MM.1S (cell line): ENCODE results near the gene MED15.

ENCODE experiments used
- EZH2 ChIP-seq: fragments of 300-600 bp; sonication (generic); optimal IDR thresholded peaks from 2 replicates; pipeline ENCODE3; 2017; ENCODE audit warnings: low read depth, mild to moderate bottlenecking, antibody characterized with exemption, low read length, mixed read lengths
- TF ChIP-seq, protein P1 (sequence below): fragments of 300-600 bp; sonication (generic); IDR thresholded peaks from 2 replicates; pipeline ENCODE4 v1.5.1; 2016; ENCODE audit warnings: antibody characterized with exemption, low read length, mixed read lengths

DNA sequence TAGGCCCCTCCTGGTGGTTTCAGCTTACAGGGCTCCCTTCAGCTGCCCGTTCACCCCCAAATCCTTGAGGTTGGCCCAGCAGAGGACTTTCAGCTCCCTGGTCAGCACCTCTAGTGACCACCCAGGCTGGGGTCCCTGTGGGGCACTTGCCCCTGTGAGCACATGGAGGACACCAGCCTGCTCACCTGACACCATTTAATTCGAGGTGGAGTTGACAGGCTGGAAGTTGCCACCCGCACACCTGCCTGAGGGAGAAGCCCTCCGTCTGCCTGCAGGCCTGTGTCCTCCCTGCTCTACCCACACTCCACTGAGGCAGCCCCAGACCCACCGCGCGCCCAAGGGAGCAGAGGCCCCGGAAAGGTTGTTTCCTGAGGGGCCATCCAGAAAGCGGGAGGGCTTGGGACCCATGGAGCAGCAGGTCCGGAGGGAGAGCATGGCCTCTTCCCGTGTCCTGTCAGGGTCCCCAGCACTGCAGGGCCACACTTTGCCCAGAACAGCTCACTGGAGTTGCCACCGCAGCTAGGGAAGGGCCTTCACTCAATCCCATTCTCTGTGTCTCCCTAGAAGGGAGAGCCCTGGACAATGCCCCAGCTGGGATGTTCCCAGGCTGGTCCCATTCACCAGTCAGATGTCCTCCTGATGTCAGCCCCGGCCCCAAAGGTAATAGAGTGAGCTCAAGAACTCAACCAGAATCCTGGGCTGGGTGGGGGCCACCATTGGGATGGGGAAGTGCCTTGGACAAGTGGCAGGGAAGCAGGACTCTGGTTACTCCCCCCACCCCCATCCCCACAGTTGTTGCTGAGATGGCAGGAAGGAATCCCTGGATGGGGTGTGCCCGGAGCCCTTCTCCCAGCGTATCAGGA, 82.4 kb downstream of the MED15 start:
- TF ChIP-seq, protein P1, sequence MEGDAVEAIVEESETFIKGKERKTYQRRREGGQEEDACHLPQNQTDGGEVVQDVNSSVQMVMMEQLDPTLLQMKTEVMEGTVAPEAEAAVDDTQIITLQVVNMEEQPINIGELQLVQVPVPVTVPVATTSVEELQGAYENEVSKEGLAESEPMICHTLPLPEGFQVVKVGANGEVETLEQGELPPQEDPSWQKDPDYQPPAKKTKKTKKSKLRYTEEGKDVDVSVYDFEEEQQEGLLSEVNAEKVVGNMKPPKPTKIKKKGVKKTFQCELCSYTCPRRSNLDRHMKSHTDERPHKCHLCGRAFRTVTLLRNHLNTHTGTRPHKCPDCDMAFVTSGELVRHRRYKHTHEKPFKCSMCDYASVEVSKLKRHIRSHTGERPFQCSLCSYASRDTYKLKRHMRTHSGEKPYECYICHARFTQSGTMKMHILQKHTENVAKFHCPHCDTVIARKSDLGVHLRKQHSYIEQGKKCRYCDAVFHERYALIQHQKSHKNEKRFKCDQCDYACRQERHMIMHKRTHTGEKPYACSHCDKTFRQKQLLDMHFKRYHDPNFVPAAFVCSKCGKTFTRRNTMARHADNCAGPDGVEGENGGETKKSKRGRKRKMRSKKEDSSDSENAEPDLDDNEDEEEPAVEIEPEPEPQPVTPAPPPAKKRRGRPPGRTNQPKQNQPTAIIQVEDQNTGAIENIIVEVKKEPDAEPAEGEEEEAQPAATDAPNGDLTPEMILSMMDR, result no peak
- no peak for TF ChIP-seq EZH2
